ENCODE results near the gene MYBPHL. TPM values are rescaled to one million over a fixed set of nuclear protein-coding genes. Genes with fewer than 3 reads are reported as not detected.

MYBPHL gene
- total and polyA plus RNA-seq, 2 of the 13 experiments (the other 11 are each of a cell fraction or from before 2014, with no cell fraction given) = 3.7 to 3.8 TPM

DNA sequence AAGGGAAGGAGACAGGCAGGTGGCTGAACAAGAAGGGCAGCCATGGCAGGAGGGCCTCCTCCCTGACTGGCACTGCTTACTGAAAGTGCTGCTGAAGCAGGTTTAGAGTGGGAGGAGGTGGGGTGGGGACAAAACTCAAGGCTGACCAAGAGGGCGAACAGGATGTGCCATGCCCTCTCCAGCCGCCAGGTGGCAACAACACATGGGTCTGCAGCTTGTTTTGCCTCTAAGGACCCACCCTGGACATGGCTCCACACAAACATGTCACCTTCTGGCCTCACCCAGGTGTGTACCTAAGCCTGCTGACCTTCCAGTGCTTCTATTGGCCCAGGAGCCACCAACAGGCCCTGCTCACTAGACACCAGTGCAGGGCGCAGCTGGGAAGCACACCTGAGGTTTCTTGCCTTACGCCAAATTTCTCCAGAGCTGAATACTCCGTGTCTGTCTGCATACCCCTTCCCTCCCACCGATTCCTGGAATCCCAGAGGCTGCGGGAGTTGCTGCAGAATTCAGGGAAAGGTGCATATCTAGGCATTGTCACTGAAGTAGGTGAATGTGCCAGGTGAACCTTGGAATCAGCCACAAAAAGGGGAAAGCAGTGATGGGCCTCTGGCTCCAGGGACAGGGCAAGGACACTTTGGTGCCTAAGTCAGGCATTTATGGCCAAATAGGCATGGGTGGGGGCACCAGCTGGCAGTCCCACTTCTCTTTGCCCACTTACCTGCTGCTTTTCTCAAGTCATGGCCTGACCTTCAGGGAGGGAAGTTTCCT lies 29.2 kb downstream of the MYBPHL start:
- POLR2A ChIA-PET = interaction anchor here (0.6 to 4.4 kb wide), 8 partner anchors 18 to 177 kb away, joined by 3 to 28 read pairs (median 6); partner anchors contain the start of genes MYBPHL and SORT1
- in situ Hi-C loops (cut with HindIII; ENCODE audit: extremely low pct_ligation_motif_present, low pct_unique_long_range_greater_than_20kb) = no loop called here
- peak; percentile 58 for TF ChIP-seq PHF5A (CRISPR knock-in tag; IDR thresholded peaks at IDR 0.05; ENCODE audit: low read depth, unreplicated experiment)
- TF ChIP-seq, protein P1, sequence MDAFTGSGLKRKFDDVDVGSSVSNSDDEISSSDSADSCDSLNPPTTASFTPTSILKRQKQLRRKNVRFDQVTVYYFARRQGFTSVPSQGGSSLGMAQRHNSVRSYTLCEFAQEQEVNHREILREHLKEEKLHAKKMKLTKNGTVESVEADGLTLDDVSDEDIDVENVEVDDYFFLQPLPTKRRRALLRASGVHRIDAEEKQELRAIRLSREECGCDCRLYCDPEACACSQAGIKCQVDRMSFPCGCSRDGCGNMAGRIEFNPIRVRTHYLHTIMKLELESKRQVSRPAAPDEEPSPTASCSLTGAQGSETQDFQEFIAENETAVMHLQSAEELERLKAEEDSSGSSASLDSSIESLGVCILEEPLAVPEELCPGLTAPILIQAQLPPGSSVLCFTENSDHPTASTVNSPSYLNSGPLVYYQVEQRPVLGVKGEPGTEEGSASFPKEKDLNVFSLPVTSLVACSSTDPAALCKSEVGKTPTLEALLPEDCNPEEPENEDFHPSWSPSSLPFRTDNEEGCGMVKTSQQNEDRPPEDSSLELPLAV (CRISPR knock-in tag; conservative IDR thresholded peaks at IDR 0.05; ENCODE audit: low read depth) = no peak
- peak; percentile 75 for TF ChIP-seq MED1 (CRISPR knock-in tag; IDR thresholded peaks at IDR 0.05)
- TF ChIP-seq, protein P2, sequence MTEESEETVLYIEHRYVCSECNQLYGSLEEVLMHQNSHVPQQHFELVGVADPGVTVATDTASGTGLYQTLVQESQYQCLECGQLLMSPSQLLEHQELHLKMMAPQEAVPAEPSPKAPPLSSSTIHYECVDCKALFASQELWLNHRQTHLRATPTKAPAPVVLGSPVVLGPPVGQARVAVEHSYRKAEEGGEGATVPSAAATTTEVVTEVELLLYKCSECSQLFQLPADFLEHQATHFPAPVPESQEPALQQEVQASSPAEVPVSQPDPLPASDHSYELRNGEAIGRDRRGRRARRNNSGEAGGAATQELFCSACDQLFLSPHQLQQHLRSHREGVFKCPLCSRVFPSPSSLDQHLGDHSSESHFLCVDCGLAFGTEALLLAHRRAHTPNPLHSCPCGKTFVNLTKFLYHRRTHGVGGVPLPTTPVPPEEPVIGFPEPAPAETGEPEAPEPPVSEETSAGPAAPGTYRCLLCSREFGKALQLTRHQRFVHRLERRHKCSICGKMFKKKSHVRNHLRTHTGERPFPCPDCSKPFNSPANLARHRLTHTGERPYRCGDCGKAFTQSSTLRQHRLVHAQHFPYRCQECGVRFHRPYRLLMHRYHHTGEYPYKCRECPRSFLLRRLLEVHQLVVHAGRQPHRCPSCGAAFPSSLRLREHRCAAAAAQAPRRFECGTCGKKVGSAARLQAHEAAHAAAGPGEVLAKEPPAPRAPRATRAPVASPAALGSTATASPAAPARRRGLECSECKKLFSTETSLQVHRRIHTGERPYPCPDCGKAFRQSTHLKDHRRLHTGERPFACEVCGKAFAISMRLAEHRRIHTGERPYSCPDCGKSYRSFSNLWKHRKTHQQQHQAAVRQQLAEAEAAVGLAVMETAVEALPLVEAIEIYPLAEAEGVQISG (CRISPR knock-in tag; IDR thresholded peaks at IDR 0.05) = peak; percentile 86
- TF ChIP-seq SETDB1 (CRISPR knock-in tag; IDR thresholded peaks at IDR 0.05; ENCODE audit: borderline replicate concordance) = no peak
- peak; percentile 40; the same call in 1 of the 2 replicates for TF ChIP-seq KMT2B (CRISPR knock-in tag; IDR thresholded peaks at IDR 0.05)
- TF ChIP-seq, protein P3, sequence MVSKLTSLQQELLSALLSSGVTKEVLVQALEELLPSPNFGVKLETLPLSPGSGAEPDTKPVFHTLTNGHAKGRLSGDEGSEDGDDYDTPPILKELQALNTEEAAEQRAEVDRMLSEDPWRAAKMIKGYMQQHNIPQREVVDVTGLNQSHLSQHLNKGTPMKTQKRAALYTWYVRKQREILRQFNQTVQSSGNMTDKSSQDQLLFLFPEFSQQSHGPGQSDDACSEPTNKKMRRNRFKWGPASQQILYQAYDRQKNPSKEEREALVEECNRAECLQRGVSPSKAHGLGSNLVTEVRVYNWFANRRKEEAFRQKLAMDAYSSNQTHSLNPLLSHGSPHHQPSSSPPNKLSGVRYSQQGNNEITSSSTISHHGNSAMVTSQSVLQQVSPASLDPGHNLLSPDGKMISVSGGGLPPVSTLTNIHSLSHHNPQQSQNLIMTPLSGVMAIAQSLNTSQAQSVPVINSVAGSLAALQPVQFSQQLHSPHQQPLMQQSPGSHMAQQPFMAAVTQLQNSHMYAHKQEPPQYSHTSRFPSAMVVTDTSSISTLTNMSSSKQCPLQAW (CRISPR knock-in tag; IDR thresholded peaks at IDR 0.05) = peak; percentile 54; the same call in 1 of the 2 replicates
- no peak for TF ChIP-seq FOXP1 (IDR thresholded peaks at IDR 0.05)
- TF ChIP-seq FOXP1 (CRISPR knock-in tag; IDR thresholded peaks at IDR 0.05) = 0 out of 2 replicates have a peak, but pooled peaks have one; percentile 11
- TF ChIP-seq ZBTB25 (CRISPR knock-in tag; IDR thresholded peaks at IDR 0.05) = peak; percentile 63; the same call in 1 of the 2 replicates
- peak in 1 of 2 experiments; percentile 58; a peak in 2 of 4 replicates for TF ChIP-seq HMGXB4 (CRISPR knock-in tag; IDR thresholded peaks at IDR 0.05; ENCODE audit: borderline replicate concordance in 1 of 2, low read depth in 1 of 2)
- TF ChIP-seq ZFY (CRISPR knock-in tag; IDR thresholded peaks at IDR 0.05) = peak; percentile 46; the same call in 1 of the 2 replicates

More for the DNA sequence above, 29.2 kb downstream of the MYBPHL start:
- Histone ChIP-seq H3K36me3 (replicated peaks in 1 of 2; ENCODE audit: control insufficient read depth in 1 of 2, insufficient read depth in 2 of 2, low read length in 2 of 2) (peaks cover 4 to 12% of the 10 kb centered on the region in 2 experiments; a peak in 2 of 5 replicates), H3K9me3 (ENCODE audit: low read length) (no peaks in the 10 kb centered on the region), H3K79me2 (ENCODE audit: insufficient read depth, low read length) (peaks cover 17% of the 10 kb centered on the region), H3K4me1 (ENCODE audit: insufficient read depth, low read length) (peaks cover 88% of the 10 kb centered on the region), H3K27ac (ENCODE audit: extremely low read length, insufficient read depth, low read length) (peak overlapping the region; percentile 66), H4K20me1 (ENCODE audit: insufficient read depth, low read length) (no peaks in the 10 kb centered on the region), H3K27me3 (ENCODE audit: control insufficient read depth in 1 of 2, insufficient read depth in 2 of 2, low read length in 2 of 2) (no peaks in the 10 kb centered on the region; a peak in 1 of 5 replicates), H3K4me3 (replicated peaks in 1 of 3; ENCODE audit: insufficient read depth in 1 of 3, low read depth in 2 of 3, low read length in 3 of 3) (peak overlapping the region in 1 of 3 experiments; percentile 19; a peak in 1 of 6 replicates), H3K9ac (ENCODE audit: insufficient read depth, low read depth, low read length) (peak overlapping the region; percentile 46), H3K4me2 (ENCODE audit: low read depth, low read length) (peak overlapping the region; percentile 67), H2AFZ (ENCODE audit: low read length) (no peak overlapping the region)
- DNase-seq (ENCODE audit: low spot score) (peak; percentile 86), FAIRE-seq (peak; percentile 99), ATAC-seq (peak; percentile 70)
- BruUV-seq (replicated peaks) = no TSS peak
- CTCF ChIA-PET (ENCODE audit: low intra/inter-chr PET ratio, low total read pairs) = interaction anchor here (1.4 to 1.5 kb wide), 2 partner anchors 14 to 122 kb away, joined by 8 to 18 read pairs; partner anchors contain the start of gene SORT1
- intact Hi-C loops (cut with micrococcal nuclease; ENCODE audit: unreplicated experiment) = loop anchor here (1.0 to 10.0 kb wide), 2 partner anchors 67 to 121 kb away; no protein-coding TSS in a partner anchor
- 83% methylated on average over 4 of the region's 7 CpGs for WGBS (ENCODE audit: low lambda C conversion rate)
